Measurements from ENCODE around the gene KIAA2012.

The KIAA2012 gene

GRCh38 chr2:202251494-202251893 is 178.4 kb downstream of the KIAA2012 start:
- H3K36me3 ChIP-seq (ENCODE audit: insufficient read depth, low read length), result no peaks in the 10 kb centered on the region
- H3K27me3 ChIP-seq (ENCODE audit: insufficient read depth, low read length), result no peaks in the 10 kb centered on the region
- no peaks in the 10 kb centered on the region for H3K9me3 ChIP-seq (ENCODE audit: insufficient read depth, low read depth, low read length)
- WGBS, result 99% methylated on average over 5 of the region's 5 CpGs
- H3K4me1 ChIP-seq (ENCODE audit: insufficient read depth, low read length), result peaks cover 15% of the 10 kb centered on the region
- H3K27ac ChIP-seq (ENCODE audit: low read depth, low read length), result no peak overlapping the region
- no peak overlapping the region for H3K9ac ChIP-seq (ENCODE audit: low read depth, low read length)
- no peak overlapping the region for H3K4me3 ChIP-seq (ENCODE audit: low read length)

Measured in HUES64 (cell line).